Neural progenitor cell (in vitro differentiated cells): ENCODE measurements around the gene TSPAN18. TPM values are rescaled to one million over a fixed set of nuclear protein-coding genes. Genes with fewer than 3 reads are reported as not detected.
A peak's percentile ranks its signal among the peaks of the same experiment; 100 is the strongest.

ENCODE experiments used
- DNase-seq: peaks from one replicate; pipeline ENCODE4 v3.0.0-alpha.2; 2016; ENCODE audit warnings: low spot score
- H2AFZ ChIP-seq: fragments of 200-600 bp; sonication (generic); replicated peaks from 2 replicates; pipeline ENCODE4 v1.6.1; 2016; ENCODE audit warnings: antibody characterized with exemption
- H3F3A ChIP-seq: fragments of 200-600 bp; sonication (generic); 2 replicates; pipeline ENCODE4 v1.6.1; 2016; ENCODE audit warnings: antibody characterized with exemption, low read depth
- H3K27ac ChIP-seq: fragments of 200-600 bp; sonication (generic); 2 replicates; pipeline ENCODE4 v1.5.1; 2016; ENCODE audit warnings: mild to moderate bottlenecking
- H3K27me3 ChIP-seq: fragments of 200-600 bp; sonication (generic); 2 replicates; pipeline ENCODE4 v1.6.1; 2016; ENCODE audit warnings: mild to moderate bottlenecking, moderate library complexity
- H3K36me3 ChIP-seq: fragments of 200-600 bp; sonication (generic); 2 replicates; pipeline ENCODE4 v1.5.1; 2016
- H3K4me1 ChIP-seq: fragments of 200-600 bp; sonication (generic); 2 replicates; pipeline ENCODE4 v1.6.1; 2016; ENCODE audit warnings: mixed run types
- H3K4me2 ChIP-seq: fragments of 200-600 bp; sonication (generic); 2 replicates; pipeline ENCODE4 v1.6.1; 2016
- H3K4me3 ChIP-seq: fragments of 200-600 bp; sonication (generic); 2 replicates; pipeline ENCODE4 v1.5.1; 2016
- H3K79me2 ChIP-seq: fragments of 200-600 bp; sonication (generic); 2 replicates; pipeline ENCODE4 v1.6.1; 2016; ENCODE audit warnings: low read depth
- H3K9ac ChIP-seq: fragments of 200-600 bp; sonication (generic); 2 replicates; pipeline ENCODE4 v1.6.1; 2016
- H3K9me3 ChIP-seq: fragments of 200-600 bp; sonication (generic); 2 replicates; pipeline ENCODE4 v1.5.1; 2016; ENCODE audit warnings: low read depth
- H4K20me1 ChIP-seq: fragments of 200-600 bp; sonication (generic); 2 replicates; pipeline ENCODE4 v1.6.1; 2016; ENCODE audit warnings: low read depth
- H3K27ac Mint-ChIP-seq: 3 replicates; pipeline ENCODE4 v1.8.0; 2021; ENCODE audit warnings: mixed read lengths
- H3K27me3 Mint-ChIP-seq: 2 replicates; pipeline ENCODE4 v1.8.0; 2022; ENCODE audit warnings: low read depth, mild to moderate bottlenecking, inconsistent platforms, moderate library complexity, mixed read lengths; ENCODE audit not compliant: insufficient read depth
- H3K36me3 Mint-ChIP-seq: 3 replicates; pipeline ENCODE4 v1.8.0; 2021; ENCODE audit warnings: mixed read lengths
- H3K4me1 Mint-ChIP-seq: 3 replicates; pipeline ENCODE4 v1.8.0; 2021; ENCODE audit warnings: mixed read lengths
- H3K4me3 Mint-ChIP-seq: 3 replicates; pipeline ENCODE4 v1.8.0; 2021; ENCODE audit warnings: mild to moderate bottlenecking, moderate library complexity, mixed read lengths
- H3K9me3 Mint-ChIP-seq: 3 replicates; pipeline ENCODE4 v1.8.0; 2020; ENCODE audit warnings: mixed read lengths
- CTCF ChIP-seq: fragments of 200-600 bp; sonication (generic); IDR thresholded peaks from 2 replicates; pipeline ENCODE4 v1.5.1; 2017; ENCODE audit warnings: antibody characterized with exemption, mild to moderate bottlenecking
- EZH2 ChIP-seq: fragments of 200-600 bp; sonication (generic); IDR thresholded peaks from 2 replicates; pipeline ENCODE4 v1.6.1; 2017; ENCODE audit warnings: antibody characterized with exemption, mild to moderate bottlenecking, moderate library complexity
- EZH2phosphoT487 ChIP-seq: fragments of 200-600 bp; sonication (generic); IDR thresholded peaks from 2 replicates; pipeline ENCODE4 v1.6.1; 2017; ENCODE audit warnings: antibody characterized with exemption
- total RNA-seq: library from RNA; depleted of rRNA; stranded (reverse); fragments of >200 nt; gene quantifications from 2 replicates; pipeline ENCODE4 v1.2.3, GENCODE V29; 2015; ENCODE audit warnings: low replicate concordance

Gene TSPAN18
- total RNA-seq, 1 donor from 2014 or later = 16.5 TPM

DNA sequence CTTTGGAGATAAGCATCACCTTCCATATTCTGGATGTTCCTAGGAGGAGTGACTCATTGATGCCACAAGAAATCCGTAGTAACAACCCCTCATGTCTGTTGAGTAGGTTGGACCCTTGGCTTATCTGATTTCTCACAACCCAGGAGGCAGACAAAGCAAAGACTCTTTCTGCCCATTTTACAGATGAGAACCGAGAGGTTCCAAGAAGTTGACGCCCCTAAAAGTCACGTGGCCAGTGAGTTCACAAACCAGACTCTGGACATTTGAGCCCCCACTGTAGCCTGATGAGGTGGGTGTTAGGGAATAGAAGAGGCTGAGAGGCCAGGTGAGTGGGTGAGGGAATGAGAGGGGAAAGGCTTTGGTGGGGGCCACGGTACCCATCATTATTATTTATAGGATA is 70.3 kb downstream of the TSPAN18 start:
- DNase-seq = no peak
- H2AFZ ChIP-seq = no peak overlapping the region
- H3K4me3 ChIP-seq = no peak overlapping the region
- Mint-ChIP-seq H3K27me3 (peaks cover 18% of the 10 kb centered on the region), H3K36me3 (no peaks in the 10 kb centered on the region), H3K4me3 (no peak overlapping the region), H3K9me3 (no peaks in the 10 kb centered on the region), H3K27ac (peak overlapping the region; percentile 9), H3K4me1 (peaks cover 95% of the 10 kb centered on the region)
- H3K4me2 ChIP-seq = no peak overlapping the region
- no peak overlapping the region for H3K27ac ChIP-seq
- no peaks in the 10 kb centered on the region for H3K27me3 ChIP-seq
- no peak overlapping the region for H3K9ac ChIP-seq
- no peaks in the 10 kb centered on the region for H3K36me3 ChIP-seq
- peaks cover 44% of the 10 kb centered on the region for H3K4me1 ChIP-seq
- H4K20me1 ChIP-seq = peaks cover 97% of the 10 kb centered on the region
- no peaks in the 10 kb centered on the region for H3K9me3 ChIP-seq
- TF ChIP-seq EZH2phosphoT487 = no peak
- no peak for TF ChIP-seq EZH2
- TF ChIP-seq CTCF = no peak
- no peaks in the 10 kb centered on the region for H3K79me2 ChIP-seq
- H3F3A ChIP-seq = peaks cover 14% of the 10 kb centered on the region

GRCh38 chr11:44797886-44798606 is 71.3 kb downstream of the TSPAN18 start:
- no peak overlapping the region for H3K9ac ChIP-seq
- H2AFZ ChIP-seq = no peak overlapping the region
- Mint-ChIP-seq H3K9me3 (no peaks in the 10 kb centered on the region), H3K27me3 (peaks cover 21% of the 10 kb centered on the region), H3K4me3 (peak overlapping the region; percentile 38), H3K4me1 (peaks cover 95% of the 10 kb centered on the region), H3K27ac (peak overlapping the region; percentile 86), H3K36me3 (peaks cover under 1% of the 10 kb centered on the region)
- no peak overlapping the region for H3K27ac ChIP-seq
- H3F3A ChIP-seq = peaks cover 14% of the 10 kb centered on the region
- H3K36me3 ChIP-seq = no peaks in the 10 kb centered on the region
- H3K4me3 ChIP-seq = no peak overlapping the region
- peak; percentile 81 for DNase-seq
- H3K4me1 ChIP-seq = peaks cover 53% of the 10 kb centered on the region
- H3K27me3 ChIP-seq = no peaks in the 10 kb centered on the region
- peak overlapping the region; percentile 26 for H3K4me2 ChIP-seq
- H3K9me3 ChIP-seq = no peaks in the 10 kb centered on the region
- peaks cover 97% of the 10 kb centered on the region for H4K20me1 ChIP-seq
- no peaks in the 10 kb centered on the region for H3K79me2 ChIP-seq
- TF ChIP-seq CTCF = no peak
- TF ChIP-seq EZH2 = no peak
- no peak for TF ChIP-seq EZH2phosphoT487

GRCh38 chr11:44798607-44798972 is 71.8 kb downstream of the TSPAN18 start:
- no peaks in the 10 kb centered on the region for H3K79me2 ChIP-seq
- H3K27ac Mint-ChIP-seq = peak overlapping the region; percentile 86
- H3K4me1 ChIP-seq = peaks cover 52% of the 10 kb centered on the region
- peaks cover 14% of the 10 kb centered on the region for H3F3A ChIP-seq
- peaks cover 17% of the 10 kb centered on the region for H3K27me3 Mint-ChIP-seq
- TF ChIP-seq CTCF (no peak), EZH2 (no peak), EZH2phosphoT487 (no peak)
- no peak overlapping the region for H3K4me3 ChIP-seq
- peaks cover 95% of the 10 kb centered on the region for H3K4me1 Mint-ChIP-seq
- no peaks in the 10 kb centered on the region for H3K9me3 Mint-ChIP-seq
- H3K9me3 ChIP-seq = no peaks in the 10 kb centered on the region
- peak overlapping the region; percentile 26 for H3K4me2 ChIP-seq
- no peak overlapping the region for H3K9ac ChIP-seq
- H3K27ac ChIP-seq = no peak overlapping the region
- no peak overlapping the region for H2AFZ ChIP-seq
- H3K4me3 Mint-ChIP-seq = peak overlapping the region; percentile 38
- DNase-seq = no peak
- H3K27me3 ChIP-seq = no peaks in the 10 kb centered on the region
- H4K20me1 ChIP-seq = peaks cover 97% of the 10 kb centered on the region
- H3K36me3 Mint-ChIP-seq = peaks cover 4% of the 10 kb centered on the region
- H3K36me3 ChIP-seq = no peaks in the 10 kb centered on the region
